ENCODE measurements around the gene NOVA1. TPM values are rescaled to one million over a fixed set of nuclear protein-coding genes. Genes with fewer than 3 reads are reported as not detected.

The NOVA1 gene
- total and polyA plus RNA-seq, 2 of the 4 experiments (the other 2 are of a cell fraction) = 0.90 to 3.0 TPM

DNA sequence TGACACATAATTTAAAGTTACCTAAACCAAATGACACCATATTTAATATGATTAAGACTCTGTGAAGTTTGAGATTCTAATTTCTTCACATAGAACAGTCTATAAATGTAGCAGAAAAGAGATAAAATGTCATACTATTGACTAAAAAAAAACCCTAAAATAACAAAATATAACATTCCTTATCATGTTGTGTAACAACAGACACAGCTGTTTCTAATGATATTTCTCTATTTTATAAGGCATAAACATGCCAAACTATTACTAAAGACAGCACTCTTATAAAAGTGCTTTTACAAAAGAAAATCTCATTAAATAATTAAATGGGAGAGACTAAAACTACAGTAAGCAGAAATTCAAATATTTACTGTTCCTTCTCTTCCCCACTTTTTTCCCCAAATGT is 49.4 kb downstream of the NOVA1 start:
- Histone ChIP-seq H3K36me3 (ENCODE audit: control insufficient read depth, insufficient read depth, low read length) (no peaks in the 10 kb centered on the region), H2AFZ (replicated peaks; ENCODE audit: low read length, poor library complexity) (no peak overlapping the region), H2BK5ac (ENCODE audit: low read depth, low read length, poor library complexity, severe bottlenecking) (no peak overlapping the region), H3K9me3 (ENCODE audit: control insufficient read depth, insufficient read depth, low read length) (no peaks in the 10 kb centered on the region), H3K18ac (ENCODE audit: low read depth, low read length) (no peak overlapping the region), H4K5ac (ENCODE audit: low read depth, low read length) (no peak overlapping the region), H4K91ac (ENCODE audit: insufficient read depth, low read depth, low read length) (no peak overlapping the region), H3K9me1 (ENCODE audit: insufficient read depth, low read length) (no peaks in the 10 kb centered on the region), H3K79me1 (ENCODE audit: low read depth in 1 of 2, low read length in 2 of 2) (no peaks in the 10 kb centered on the region), H2BK120ac (ENCODE audit: low read depth, low read length) (no peak overlapping the region), H2BK15ac (ENCODE audit: low read depth, low read length) (no peak overlapping the region), H3K14ac (replicated peaks; ENCODE audit: low read depth, low read length) (no peak overlapping the region), H3K56ac (ENCODE audit: extremely low read depth, insufficient read depth, low read length) (no peak overlapping the region), H3K4ac (ENCODE audit: low read depth, low read length) (no peak overlapping the region), H4K8ac (ENCODE audit: low read depth in 2 of 2, low read length in 2 of 2) (no peak overlapping the region), H2AK9ac (replicated peaks; ENCODE audit: low read depth, low read length, poor library complexity) (no peak overlapping the region), H3K23ac (ENCODE audit: low read depth, low read length) (no peak overlapping the region), H3K9ac (ENCODE audit: low read depth, low read length) (no peak overlapping the region), H2AK5ac (ENCODE audit: low read depth, low read length) (no peak overlapping the region), H3K27me3 (ENCODE audit: control insufficient read depth, insufficient read depth, low read length) (no peaks in the 10 kb centered on the region), H3K4me1 (ENCODE audit: control insufficient read depth, insufficient read depth, low read length) (no peaks in the 10 kb centered on the region), H3K4me3 (ENCODE audit: insufficient read depth, low read depth, low read length) (no peak overlapping the region), H3K4me2 (ENCODE audit: low read depth, low read length) (no peak overlapping the region), H2BK20ac (ENCODE audit: low read depth, low read length) (no peak overlapping the region), H4K20me1 (ENCODE audit: insufficient read depth, low read length) (no peaks in the 10 kb centered on the region), H3K27ac (ENCODE audit: insufficient read depth, low read length) (no peak overlapping the region)
- dilution Hi-C loops (cut with HindIII; ENCODE audit: low sequenced_read_pairs, unreplicated experiment) = no loop called here
- DNase-seq = no peak
- BruUV-seq (replicated peaks) = no TSS peak
- ChIA-PET POLR2A (ENCODE audit: unreplicated experiment) (no interaction called here), CTCF (no interaction called here)
- TF ChIP-seq MAZ (IDR thresholded peaks at IDR 0.05; ENCODE audit: borderline replicate concordance, low read depth, low read length) = no peak
- ATAC-seq (ENCODE audit: low read depth) = no peak
- in situ Hi-C loops (cut with MboI; ENCODE audit: low sequenced_read_pairs) = no loop called here
- intact Hi-C loops (cut with micrococcal nuclease) = no loop called here
